KMS-11 (cell line): ENCODE measurements around the gene VWA3B.

ENCODE experiments used
- H2AFZ ChIP-seq: fragments of 200-600 bp; sonication (generic); 2 replicates; pipeline ENCODE4 v1.6.1; 2016; ENCODE audit warnings: antibody characterized with exemption, mixed run types, low read depth
- H3K27ac ChIP-seq: fragments of 200-600 bp; sonication (generic); 2 replicates; pipeline ENCODE4 v1.6.1; 2016; ENCODE audit warnings: mild to moderate bottlenecking, mixed run types
- H3K27me3 ChIP-seq: fragments of 200-600 bp; sonication (generic); 2 replicates; pipeline ENCODE4 v1.6.1; 2017; ENCODE audit warnings: mild to moderate bottlenecking, low read depth, mixed run types, moderate library complexity; ENCODE audit not compliant: insufficient read depth
- H3K36me3 ChIP-seq: fragments of 200-600 bp; sonication (generic); 2 replicates; pipeline ENCODE4 v1.6.1; 2017; ENCODE audit warnings: mild to moderate bottlenecking, mixed run types; ENCODE audit not compliant: insufficient read depth
- H3K4me1 ChIP-seq: fragments of 200-600 bp; sonication (generic); 2 replicates; pipeline ENCODE4 v1.6.1; 2016; ENCODE audit warnings: mild to moderate bottlenecking, low read depth, mixed run types; ENCODE audit not compliant: poor library complexity, severe bottlenecking
- H3K4me2 ChIP-seq: fragments of 200-600 bp; sonication (generic); 2 replicates; pipeline ENCODE4 v1.7.0; 2016; ENCODE audit warnings: mild to moderate bottlenecking, mixed run types
- H3K4me3 ChIP-seq: fragments of 200-600 bp; sonication (generic); IDR thresholded peaks from 2 replicates; pipeline ENCODE4 v1.6.1; 2017; ENCODE audit warnings: low read depth, low read length, mixed read lengths; ENCODE audit not compliant: insufficient read depth
- H3K79me2 ChIP-seq: fragments of 200-600 bp; sonication (generic); 2 replicates; pipeline ENCODE4 v1.6.1; 2016; ENCODE audit warnings: low read depth, mixed run types; ENCODE audit not compliant: insufficient read depth
- H3K9ac ChIP-seq: fragments of 200-600 bp; sonication (generic); 2 replicates; pipeline ENCODE4 v1.6.1; 2016; ENCODE audit warnings: mild to moderate bottlenecking, mixed run types
- H4K20me1 ChIP-seq: fragments of 200-600 bp; sonication (generic); 2 replicates; pipeline ENCODE4 v1.6.1; 2016; ENCODE audit warnings: mild to moderate bottlenecking, mixed run types; ENCODE audit not compliant: insufficient read depth
- CTCF ChIP-seq: fragments of 200-600 bp; sonication (generic); conservative IDR thresholded peaks from 2 replicates; pipeline ENCODE4 v1.6.1; 2017; ENCODE audit warnings: low read depth, mild to moderate bottlenecking, antibody characterized with exemption, low read length, moderate library complexity, mixed read lengths

The VWA3B gene

DNA sequence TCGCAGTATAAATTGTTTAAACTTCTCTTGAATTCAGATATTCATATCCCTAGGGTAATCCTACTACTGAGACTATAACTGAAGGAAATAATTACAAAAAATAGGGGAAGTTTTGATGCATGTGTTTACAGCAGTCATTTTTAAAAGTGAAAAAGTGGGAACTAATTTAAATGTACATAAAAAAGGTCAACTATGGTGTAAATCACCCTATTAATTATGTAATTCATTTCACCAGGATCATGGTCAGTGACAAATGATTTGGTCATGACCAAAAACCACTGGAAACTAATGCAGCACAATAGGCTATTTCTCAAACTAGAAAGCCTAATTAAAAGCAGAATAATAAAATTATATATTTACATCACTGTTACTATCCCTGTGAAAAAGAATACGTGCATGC, 254.3 kb downstream of the VWA3B start:
- H3K27ac ChIP-seq = no peak overlapping the region
- H3K79me2 ChIP-seq = no peaks in the 10 kb centered on the region
- TF ChIP-seq CTCF = no peak
- H3K4me1 ChIP-seq = no peaks in the 10 kb centered on the region
- no peaks in the 10 kb centered on the region for H3K27me3 ChIP-seq
- no peak overlapping the region for H3K4me2 ChIP-seq
- no peaks in the 10 kb centered on the region for H3K36me3 ChIP-seq
- no peaks in the 10 kb centered on the region for H4K20me1 ChIP-seq
- no peak overlapping the region for H2AFZ ChIP-seq
- no peak overlapping the region for H3K9ac ChIP-seq
- H3K4me3 ChIP-seq = no peak overlapping the region

- H3K27me3 ChIP-seq = no peaks in the 10 kb centered on the region
- H3K27ac ChIP-seq = no peak overlapping the region
- no peak overlapping the region for H3K4me2 ChIP-seq
- no peak overlapping the region for H2AFZ ChIP-seq
- H3K79me2 ChIP-seq = no peaks in the 10 kb centered on the region
- H3K4me1 ChIP-seq = no peaks in the 10 kb centered on the region
- H4K20me1 ChIP-seq = no peaks in the 10 kb centered on the region
- H3K4me3 ChIP-seq = no peak overlapping the region
- no peaks in the 10 kb centered on the region for H3K36me3 ChIP-seq
- H3K9ac ChIP-seq = no peak overlapping the region
- no peak for TF ChIP-seq CTCF
These were observed 256.3 kb downstream of the VWA3B start for GRCh38 chr2:98343285-98343684.

DNA sequence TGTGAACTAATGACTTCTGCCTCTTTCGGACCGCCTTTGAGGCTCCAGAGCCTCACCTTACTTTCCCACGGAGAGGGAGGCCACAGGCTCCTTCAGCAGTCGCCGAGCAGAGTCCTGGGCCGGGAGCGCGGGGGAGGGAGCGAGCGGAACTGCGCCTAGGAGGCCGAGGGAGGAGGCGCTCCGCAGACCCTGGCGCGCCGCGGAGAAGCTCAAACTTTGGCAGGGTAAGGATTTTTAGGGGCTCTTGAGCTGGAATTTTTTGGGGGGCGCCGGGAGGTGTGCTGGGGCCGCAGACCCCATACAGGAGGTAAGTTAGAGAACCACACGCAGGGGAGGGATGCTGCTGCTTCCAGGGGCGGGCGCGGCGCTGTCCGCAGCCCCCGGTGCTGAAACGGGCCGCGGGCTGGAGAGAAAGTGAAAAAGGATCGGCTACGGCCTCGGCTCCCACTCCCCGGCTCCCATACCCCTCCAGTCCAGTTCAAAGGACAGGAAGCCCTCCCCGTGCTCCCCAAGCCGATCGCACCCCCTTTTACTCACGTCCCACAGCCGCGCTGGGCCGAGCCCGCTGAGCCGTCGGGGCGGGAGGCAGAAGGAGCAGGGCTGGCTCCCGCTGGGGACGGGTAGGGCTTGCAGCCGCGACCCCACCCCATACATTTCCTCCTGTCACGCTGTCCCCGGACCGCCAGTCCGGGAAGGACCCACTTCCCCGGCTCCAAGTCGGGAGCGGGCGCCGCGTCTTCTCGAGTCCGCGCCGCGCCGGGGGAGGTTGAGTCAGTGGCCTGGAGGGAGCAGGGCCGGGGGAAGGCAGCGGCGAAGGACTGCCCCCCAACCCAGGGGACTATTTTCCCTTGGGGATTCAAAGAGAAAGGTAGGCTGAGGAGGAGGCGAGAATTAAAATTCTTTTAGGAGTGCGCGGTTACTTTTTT, 259.6 kb downstream of the VWA3B start, which contains the start of gene CNGA3:
Gene CNGA3, plus strand, starts transcription at position 146 of the 926 bp plus-strand sequence. CDS start 23,520 bp downstream, outside the sequence.
- no peaks in the 10 kb centered on the region for H3K4me1 ChIP-seq
- H3K4me2 ChIP-seq = no peak within 1 kb of the TSS
- H2AFZ ChIP-seq = no peak within 1 kb of the TSS
- no peak within 1 kb of the TSS for H3K27ac ChIP-seq
- H4K20me1 ChIP-seq = no peaks in the 10 kb centered on the region
- no peaks in the 10 kb centered on the region for H3K27me3 ChIP-seq
- TF ChIP-seq CTCF = no peak
- no peak within 1 kb of the TSS for H3K4me3 ChIP-seq
- no peaks in the 10 kb centered on the region for H3K36me3 ChIP-seq
- H3K9ac ChIP-seq = no peak within 1 kb of the TSS
- H3K79me2 ChIP-seq = no peaks in the 10 kb centered on the region

- H3K4me3 ChIP-seq = no peak overlapping the region
- no peak overlapping the region for H2AFZ ChIP-seq
- H3K4me2 ChIP-seq = no peak overlapping the region
- no peak overlapping the region for H3K27ac ChIP-seq
- H3K9ac ChIP-seq = no peak overlapping the region
- no peaks in the 10 kb centered on the region for H3K79me2 ChIP-seq
- H3K27me3 ChIP-seq = no peaks in the 10 kb centered on the region
- TF ChIP-seq CTCF = no peak
- H4K20me1 ChIP-seq = no peaks in the 10 kb centered on the region
- H3K36me3 ChIP-seq = no peaks in the 10 kb centered on the region
- no peaks in the 10 kb centered on the region for H3K4me1 ChIP-seq
These were observed 260.5 kb downstream of the VWA3B start for GRCh38 chr2:98347298-98348065.
